NCI-H128 (cell line): Measurements from ENCODE around the gene ZNF486.
"Not testable (repeated sequence)": the region's sequence is repeated elsewhere in the genome, so short reads cannot be mapped to it uniquely, and the experiment has no call there.

ENCODE experiments used
- DNase-seq: peaks from one replicate; lab custom pipeline; 2025; ENCODE audit not compliant: unreplicated experiment; lab: John Stamatoyannopoulos, UW

ZNF486 gene

GRCh38 chr19:20167020-20167644 is at the start of gene ZNF486:
Gene ZNF486, plus strand, starts transcription at chr19:20167214. Its CDS starts 117 bp downstream, at chr19:20167331.
- DNase-seq = no peak

GRCh38 chr19:20118064-20118839 is 48.8 kb upstream of the ZNF486 start:
- not testable (repeated sequence) for DNase-seq

GRCh38 chr19:20124879-20125278 is 42.1 kb upstream of the ZNF486 start:
- no peak for DNase-seq

GRCh38 chr19:20132933-20133332 is 34.1 kb upstream of the ZNF486 start:
- not testable (repeated sequence) for DNase-seq

- DNase-seq = not testable (repeated sequence)
These were observed 29.3 kb upstream of the ZNF486 start for GRCh38 chr19:20137714-20138113.

GRCh38 chr19:20151617-20152145 is 15.3 kb upstream of the ZNF486 start:
- no peak for DNase-seq

GRCh38 chr19:20152506-20152905 is 14.5 kb upstream of the ZNF486 start:
- not testable (repeated sequence) for DNase-seq

GRCh38 chr19:20153281-20153680 is 13.7 kb upstream of the ZNF486 start:
- DNase-seq = no peak

- DNase-seq = no peak
These were observed 12.4 kb upstream of the ZNF486 start for GRCh38 chr19:20154636-20155035.

- DNase-seq = no peak
These were observed 4.2 kb upstream of the ZNF486 start for GRCh38 chr19:20162821-20163220.

GRCh38 chr19:20164456-20164855 is 2.6 kb upstream of the ZNF486 start:
- DNase-seq = no peak

- DNase-seq = no peak
These were observed 932 bp upstream of the ZNF486 start for GRCh38 chr19:20165971-20166592.

GRCh38 chr19:20167651-20168122 is 673 bp downstream of the ZNF486 start:
- no peak for DNase-seq

- no peak for DNase-seq
These were observed 4.3 kb downstream of the ZNF486 start for GRCh38 chr19:20171285-20171684.

- DNase-seq = not testable (repeated sequence)
These were observed 8.8 kb downstream of the ZNF486 start for GRCh38 chr19:20175848-20176247.

- DNase-seq = not testable (repeated sequence)
These were observed 12.9 kb downstream of the ZNF486 start for GRCh38 chr19:20179956-20180355.

GRCh38 chr19:20182222-20182785 is 15.3 kb downstream of the ZNF486 start:
- DNase-seq = peak; percentile 13

GRCh38 chr19:20186174-20186573 is 19.2 kb downstream of the ZNF486 start:
- DNase-seq = no peak

- DNase-seq = no peak
These were observed 30.7 kb downstream of the ZNF486 start for GRCh38 chr19:20197747-20198146.

- no peak for DNase-seq
These were observed 42.0 kb downstream of the ZNF486 start for GRCh38 chr19:20209051-20209450.

GRCh38 chr19:20214366-20214765 is 47.4 kb downstream of the ZNF486 start:
- DNase-seq = not testable (repeated sequence)
